DMS53 (cell line): ENCODE results near the gene FMC1.
A peak's percentile ranks its signal among the peaks of the same experiment; 100 is the strongest.

Source experiments
- DNase-seq: peaks from one replicate; lab custom pipeline; 2025; lab: John Stamatoyannopoulos, UW

FMC1 gene

DNA sequence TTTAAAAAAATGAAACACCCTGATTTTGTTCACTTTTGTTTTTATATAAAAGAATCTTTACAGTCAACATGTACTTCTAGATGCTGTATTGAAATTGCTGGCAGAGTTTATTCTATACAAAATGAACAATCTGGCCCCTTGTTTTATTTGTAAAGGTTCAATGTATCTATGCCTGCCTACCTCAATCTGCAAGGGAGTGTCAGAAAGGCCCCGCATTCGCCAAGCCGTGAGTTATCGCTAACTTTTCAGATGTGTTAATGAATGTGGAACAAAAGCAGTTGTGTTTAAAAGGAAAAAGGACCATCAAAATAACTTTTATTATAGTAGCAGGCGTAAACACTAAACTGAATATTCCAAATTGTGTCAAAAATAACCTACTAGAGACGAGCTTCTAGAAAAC lies 33.1 kb downstream of the FMC1 start:
- DNase-seq, result no peak

DNA sequence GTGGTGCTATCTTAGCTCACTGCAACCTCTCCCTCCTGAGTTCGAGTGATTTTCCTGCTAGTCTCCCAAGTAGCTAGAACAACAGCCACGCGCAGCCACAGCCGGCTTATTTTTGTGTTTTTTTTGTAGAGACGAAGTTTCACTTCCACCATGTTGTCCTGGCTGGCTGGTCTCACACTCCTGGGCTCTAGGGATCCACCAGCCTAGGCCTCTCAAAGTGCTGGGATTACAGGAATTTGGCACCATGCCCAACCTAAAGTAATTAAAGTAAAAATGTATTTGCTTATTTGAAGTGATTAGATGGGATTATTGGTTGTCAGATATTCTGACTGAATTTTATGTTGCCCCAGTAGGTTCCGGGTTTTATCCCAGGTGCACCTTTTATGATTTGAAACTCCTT lies 41.3 kb downstream of the FMC1 start:
- DNase-seq, result no peak

DNA sequence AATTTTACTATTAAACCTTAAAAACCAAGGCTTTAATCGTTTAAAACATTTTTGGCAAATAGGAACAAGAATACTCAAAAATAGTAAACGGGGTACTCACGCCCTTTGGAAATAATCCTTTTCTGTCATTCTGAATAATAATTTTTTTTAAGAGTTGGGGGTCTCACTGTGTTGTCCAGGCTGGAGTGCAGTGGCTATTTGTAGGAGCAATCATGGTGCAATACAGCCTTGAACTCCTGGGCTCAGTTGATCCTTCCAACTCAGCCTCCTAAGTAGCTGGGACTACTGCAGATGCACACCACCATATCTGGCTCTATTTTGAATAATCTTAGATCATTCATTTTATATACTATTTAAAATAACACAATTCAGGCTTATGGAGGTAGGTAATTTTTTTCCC lies 43.5 kb downstream of the FMC1 start:
- DNase-seq, result no peak

DNA sequence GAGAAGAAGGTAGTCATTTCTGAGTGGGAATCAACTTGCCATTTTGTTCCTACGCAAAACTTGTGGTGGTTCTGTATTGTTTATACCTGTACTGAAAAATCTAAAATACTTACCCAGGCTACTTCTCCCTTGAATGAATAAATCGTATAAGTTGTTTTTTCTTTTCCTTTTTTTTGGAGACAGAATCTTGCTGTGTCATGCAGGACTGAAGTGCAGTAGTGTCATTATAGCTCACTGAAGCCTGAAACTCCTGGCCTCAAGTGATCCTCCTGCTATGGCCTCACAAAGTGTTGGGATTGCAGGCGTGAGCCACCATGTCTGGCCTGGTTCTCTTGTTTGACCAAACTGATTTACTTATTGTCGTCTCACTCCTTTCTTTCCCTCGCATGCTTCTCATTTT lies 46.5 kb downstream of the FMC1 start:
- DNase-seq, result peak; percentile 13

DNA sequence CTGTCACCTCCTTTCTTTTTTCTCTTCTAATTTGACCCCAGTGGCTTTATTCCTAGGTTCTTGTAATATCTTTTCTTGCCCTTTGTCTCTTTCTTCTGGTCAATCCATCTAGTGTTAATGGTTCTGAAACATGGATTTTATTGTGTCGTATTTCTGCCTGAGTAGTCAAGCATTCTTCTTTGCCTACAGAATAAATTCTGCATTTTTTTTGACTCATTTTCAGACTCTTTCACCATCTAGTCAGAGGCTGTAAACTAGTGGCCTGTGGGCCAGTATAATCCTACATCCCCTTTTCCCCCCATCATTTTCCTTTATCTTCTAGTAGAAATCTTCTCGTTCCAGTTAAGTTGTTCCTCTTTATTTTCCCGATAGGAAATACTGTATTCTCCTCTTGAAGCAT lies 48.0 kb downstream of the FMC1 start:
- DNase-seq, result no peak

DNA sequence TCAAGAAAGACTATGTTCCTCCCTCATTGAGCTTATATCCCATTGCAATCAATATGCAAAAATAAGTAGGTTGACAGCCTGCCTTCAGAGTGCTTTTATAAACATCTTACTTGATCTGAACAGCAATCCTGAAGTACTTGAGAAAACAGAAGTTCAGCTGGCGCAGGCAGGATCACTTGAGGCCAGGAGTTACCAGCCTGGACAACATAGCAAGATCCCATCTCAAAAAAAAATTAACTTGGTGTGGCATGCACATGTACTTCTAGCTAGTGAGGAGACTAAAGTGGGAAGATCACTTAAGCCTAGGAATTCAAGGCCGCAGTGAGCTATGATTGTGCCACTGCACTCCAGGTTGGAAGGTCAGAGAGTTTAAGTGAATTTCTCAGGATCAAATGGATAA lies 48.6 kb downstream of the FMC1 start:
- DNase-seq, result no peak

DNA sequence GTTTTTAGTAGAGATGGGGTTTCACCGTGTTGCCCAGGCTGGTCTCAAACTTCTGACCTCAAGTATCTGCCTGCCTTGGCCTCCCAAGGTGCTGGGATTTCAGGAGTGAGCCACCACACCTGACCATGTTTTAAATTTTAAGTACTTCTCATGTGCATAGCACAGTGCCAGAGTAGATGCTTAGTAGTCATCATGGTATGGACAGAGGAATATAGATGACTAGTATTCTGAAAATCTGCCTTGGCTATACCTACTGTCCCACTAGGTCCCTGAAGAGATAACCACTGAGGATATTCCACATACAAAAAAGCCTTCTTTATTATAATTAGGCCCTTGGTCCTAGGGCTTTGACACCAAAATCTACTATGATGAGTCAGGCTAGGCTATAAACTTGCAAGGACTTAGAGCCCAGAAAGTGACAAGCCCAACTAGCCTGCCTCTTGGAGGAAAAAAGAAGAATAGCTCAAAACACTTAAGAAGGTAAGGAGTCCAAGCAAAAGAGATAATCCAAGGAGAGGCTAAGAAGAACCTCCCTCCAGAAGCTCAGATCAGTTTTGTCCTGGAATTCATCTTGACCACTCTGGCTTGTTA lies 52.6 kb downstream of the FMC1 start:
- no peak for DNase-seq

DNA sequence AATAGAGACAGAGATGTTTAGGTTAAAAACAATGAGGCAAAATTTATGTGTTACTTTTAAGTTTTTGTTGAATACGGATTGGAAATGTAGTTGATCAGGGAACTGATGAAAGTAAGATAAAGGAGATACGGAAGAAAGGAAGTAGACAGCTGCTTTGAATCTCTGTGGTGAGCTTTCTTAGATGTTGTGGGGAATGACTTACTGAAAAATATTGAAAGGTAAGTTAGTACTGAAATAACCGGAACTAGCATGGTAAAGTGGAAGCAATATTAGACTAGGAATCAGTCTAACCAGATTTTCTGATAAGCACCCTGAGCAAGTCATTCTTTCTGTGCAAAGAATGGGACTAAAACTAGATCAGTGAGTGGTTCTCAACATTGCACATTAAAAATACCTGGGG lies 53.4 kb downstream of the FMC1 start:
- no peak for DNase-seq
